Cardiac muscle cell (in vitro differentiated cells and primary cell): ENCODE results near the gene MYEF2. TPM values are rescaled to one million over a fixed set of nuclear protein-coding genes. Genes with fewer than 3 reads are reported as not detected.
A peak's percentile ranks its signal among the peaks of the same experiment; 100 is the strongest.

ENCODE experiments used
- DNase-seq, 2 donors: peaks; one replicate each; pipeline versions ENCODE4 v3.0.0 to v3.0.0-alpha.2; 2010 to 2017; ENCODE audit warnings: low read depth in 1 of 2, low spot score in 1 of 2
- H3K27ac ChIP-seq: fragments of 200-600 bp; sonication (generic); 2 replicates; pipeline ENCODE4 v1.5.1; 2016
- H3K27me3 ChIP-seq: fragments of 200-600 bp; sonication (generic); 2 replicates; pipeline ENCODE4 v1.6.0; 2016; ENCODE audit warnings: control low read depth
- H3K36me3 ChIP-seq: fragments of 200-600 bp; sonication (generic); 2 replicates; pipeline ENCODE4 v1.5.1; 2016; ENCODE audit warnings: control low read depth
- H3K4me1 ChIP-seq: fragments of 200-600 bp; sonication (generic); 2 replicates; pipeline ENCODE4 v1.8.1; 2017; ENCODE audit warnings: low read depth, mild to moderate bottlenecking, mixed run types
- H3K4me3 ChIP-seq: fragments of 200-600 bp; sonication (generic); 2 replicates; pipeline ENCODE4 v1.5.1; 2016; ENCODE audit warnings: mild to moderate bottlenecking
- H3K9me3 ChIP-seq: fragments of 200-600 bp; sonication (generic); 2 replicates; pipeline ENCODE4 v1.5.1; 2017; ENCODE audit warnings: low read depth, mild to moderate bottlenecking, control low read depth
- polyA plus RNA-seq: library from polyadenylated mRNA; unstranded; fragments of >200 nt; fragmentation: Nextera tagmentation; extraction: Ambion mirVana; gene quantifications from 2 replicates; pipeline ENCODE4 v1.2.1, GENCODE V29; 2016
- total RNA-seq: library from RNA; depleted of rRNA; stranded (reverse); fragments of >200 nt; gene quantifications from 2 replicates; pipeline ENCODE4 v1.2.3, GENCODE V29; 2016
- TF ChIP-seq, protein P1 (sequence below): IDR thresholded peaks from 2 replicates; pipeline ENCODE4 v1.5.1; 2012; ENCODE audit warnings: low read depth, mild to moderate bottlenecking, low read length

The MYEF2 gene
- total and polyA plus RNA-seq, 2 experiments from 2014 or later = 35.5 to 143 TPM

- Histone ChIP-seq H3K4me1 (no peaks in the 10 kb centered on the region), H3K36me3 (no peaks in the 10 kb centered on the region), H3K9me3 (no peaks in the 10 kb centered on the region), H3K4me3 (no peak overlapping the region), H3K27ac (no peak overlapping the region), H3K27me3 (no peaks in the 10 kb centered on the region)
- no peak for DNase-seq
- TF ChIP-seq, protein P1, sequence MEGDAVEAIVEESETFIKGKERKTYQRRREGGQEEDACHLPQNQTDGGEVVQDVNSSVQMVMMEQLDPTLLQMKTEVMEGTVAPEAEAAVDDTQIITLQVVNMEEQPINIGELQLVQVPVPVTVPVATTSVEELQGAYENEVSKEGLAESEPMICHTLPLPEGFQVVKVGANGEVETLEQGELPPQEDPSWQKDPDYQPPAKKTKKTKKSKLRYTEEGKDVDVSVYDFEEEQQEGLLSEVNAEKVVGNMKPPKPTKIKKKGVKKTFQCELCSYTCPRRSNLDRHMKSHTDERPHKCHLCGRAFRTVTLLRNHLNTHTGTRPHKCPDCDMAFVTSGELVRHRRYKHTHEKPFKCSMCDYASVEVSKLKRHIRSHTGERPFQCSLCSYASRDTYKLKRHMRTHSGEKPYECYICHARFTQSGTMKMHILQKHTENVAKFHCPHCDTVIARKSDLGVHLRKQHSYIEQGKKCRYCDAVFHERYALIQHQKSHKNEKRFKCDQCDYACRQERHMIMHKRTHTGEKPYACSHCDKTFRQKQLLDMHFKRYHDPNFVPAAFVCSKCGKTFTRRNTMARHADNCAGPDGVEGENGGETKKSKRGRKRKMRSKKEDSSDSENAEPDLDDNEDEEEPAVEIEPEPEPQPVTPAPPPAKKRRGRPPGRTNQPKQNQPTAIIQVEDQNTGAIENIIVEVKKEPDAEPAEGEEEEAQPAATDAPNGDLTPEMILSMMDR = no peak
These were observed 87.4 kb downstream of the MYEF2 start for GRCh38 chr15:48090666-48091065.

DNA sequence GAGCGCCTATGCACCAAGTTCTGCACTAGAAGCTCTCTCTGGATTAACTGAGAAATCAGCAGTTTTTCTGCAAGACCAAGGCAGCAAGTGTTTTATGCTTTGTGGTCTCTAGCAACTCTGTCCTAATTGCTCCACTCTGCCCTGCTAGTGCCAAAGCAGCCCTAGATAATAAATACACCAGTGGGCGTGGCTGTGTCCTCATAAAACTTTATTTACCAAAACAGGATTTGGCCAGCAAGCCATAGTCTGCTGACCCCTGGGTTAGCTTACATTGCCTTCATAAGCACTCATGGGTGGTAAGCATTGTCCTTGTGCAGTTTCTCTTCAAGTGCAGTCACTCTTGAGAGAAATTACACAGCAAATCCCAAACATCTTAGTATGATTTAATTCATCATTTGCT lies 88.0 kb downstream of the MYEF2 start:
- no peak overlapping the region for H3K4me3 ChIP-seq
- no peak for DNase-seq

DNA sequence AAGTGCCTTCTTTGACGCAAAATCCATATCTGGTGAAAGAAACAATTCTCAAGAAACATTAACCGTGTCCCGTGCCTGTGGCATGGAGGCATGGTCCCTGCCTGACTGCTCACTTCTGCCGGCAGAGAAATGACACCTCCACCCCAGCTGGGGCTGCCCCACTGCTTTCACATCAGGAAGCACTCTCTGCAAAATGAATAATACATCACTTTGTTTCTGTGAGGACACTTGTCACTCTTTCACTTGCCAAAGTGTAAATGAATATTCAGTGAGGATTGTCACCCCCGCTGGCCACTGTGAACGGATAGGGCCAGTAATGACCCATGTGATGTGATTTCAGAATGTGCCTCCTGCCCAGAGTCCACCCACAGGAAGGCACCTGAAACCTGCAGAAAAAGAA lies 88.4 kb downstream of the MYEF2 start:
- DNase-seq = no peak
- H3K9me3 ChIP-seq = no peaks in the 10 kb centered on the region

More for the DNA sequence above, 88.0 kb downstream of the MYEF2 start:
- Histone ChIP-seq H3K4me1 (no peaks in the 10 kb centered on the region), H3K27ac (no peak overlapping the region), H3K9me3 (no peaks in the 10 kb centered on the region), H3K36me3 (no peaks in the 10 kb centered on the region), H3K27me3 (no peaks in the 10 kb centered on the region)
- TF ChIP-seq, protein P1 = no peak

GRCh38 chr15:48087844-48088243 lies 90.3 kb downstream of the MYEF2 start:
- H3K27me3 ChIP-seq = no peaks in the 10 kb centered on the region
- H3K4me1 ChIP-seq = no peaks in the 10 kb centered on the region
- TF ChIP-seq, protein P1 = no peak
- H3K4me3 ChIP-seq = no peak overlapping the region
- DNase-seq = no peak
- H3K36me3 ChIP-seq = no peaks in the 10 kb centered on the region
- H3K27ac ChIP-seq = no peak overlapping the region
- H3K9me3 ChIP-seq = no peaks in the 10 kb centered on the region

More for the DNA sequence above, 88.4 kb downstream of the MYEF2 start:
- Histone ChIP-seq H3K4me3 (no peak overlapping the region), H3K27ac (no peak overlapping the region), H3K27me3 (no peaks in the 10 kb centered on the region), H3K36me3 (no peaks in the 10 kb centered on the region), H3K4me1 (no peaks in the 10 kb centered on the region)
- TF ChIP-seq, protein P1 = no peak

DNA sequence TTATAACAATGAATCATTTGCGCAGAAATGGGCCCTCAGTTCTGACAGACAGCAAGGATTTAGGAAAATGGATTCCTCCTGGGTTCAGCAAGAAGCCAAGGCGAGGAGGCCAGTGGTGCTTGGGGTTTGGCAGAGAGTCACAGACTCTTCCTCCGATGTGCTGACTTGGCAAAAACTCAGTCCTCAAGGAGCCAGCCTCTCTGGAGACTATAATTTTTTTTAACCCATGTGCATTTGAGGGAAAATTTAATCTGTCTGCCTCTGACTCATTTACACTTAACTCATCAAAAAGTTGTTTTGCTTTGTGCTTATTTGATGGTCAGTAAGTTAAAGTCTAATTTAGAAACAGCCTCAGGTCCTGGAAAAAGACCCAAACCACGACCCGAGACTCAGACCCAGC lies 91.5 kb downstream of the MYEF2 start:
- TF ChIP-seq, protein P1 = no peak
- Histone ChIP-seq H3K36me3 (no peaks in the 10 kb centered on the region), H3K4me1 (no peaks in the 10 kb centered on the region), H3K27ac (no peak overlapping the region), H3K9me3 (no peaks in the 10 kb centered on the region), H3K27me3 (no peaks in the 10 kb centered on the region), H3K4me3 (no peak overlapping the region)
- DNase-seq = peak in 1 of 2 donors; percentile 78

DNA sequence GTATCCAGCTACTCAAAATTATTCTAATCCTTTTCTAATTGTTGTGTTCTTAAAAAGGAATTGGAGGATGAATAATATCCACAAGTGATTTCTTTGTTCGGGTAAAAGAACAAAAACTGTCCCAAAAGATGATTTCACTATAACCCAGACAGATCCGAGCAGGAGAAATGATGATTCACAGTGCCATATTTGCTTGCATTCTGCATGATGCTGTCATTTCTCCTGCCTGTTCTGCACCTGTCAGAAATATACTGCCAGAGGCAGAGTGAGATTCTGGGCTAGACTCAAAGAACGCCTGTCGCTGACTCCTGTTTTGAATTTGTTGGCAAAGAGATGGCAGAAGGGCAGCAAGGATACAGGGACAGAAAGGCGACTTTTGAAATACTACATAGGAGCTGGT lies 92.0 kb downstream of the MYEF2 start:
- TF ChIP-seq, protein P1 = no peak
- H3K27me3 ChIP-seq = no peaks in the 10 kb centered on the region
- no peak overlapping the region for H3K27ac ChIP-seq
- no peak for DNase-seq
- H3K4me3 ChIP-seq = no peak overlapping the region
- H3K4me1 ChIP-seq = no peaks in the 10 kb centered on the region
- H3K9me3 ChIP-seq = no peaks in the 10 kb centered on the region
- no peaks in the 10 kb centered on the region for H3K36me3 ChIP-seq
